CD8-positive, alpha-beta memory T cell (primary cell): ENCODE results near the gene TMEM123. TPM values are rescaled to one million over a fixed set of nuclear protein-coding genes. Genes with fewer than 3 reads are reported as not detected.

ENCODE experiments used
- CTCF ChIA-PET: fragments of 350-600 bp; sonication (Branson Sonifier 250); formaldehyde crosslinking; loops from one replicate; lab custom pipeline; 2021; ENCODE audit warnings: antibody characterized with exemption; lab: Charles Lee
- POLR2A ChIA-PET: fragments of 350-600 bp; sonication (Branson Sonifier 250); formaldehyde crosslinking; loops from one replicate; lab custom pipeline; 2021; ENCODE audit warnings: antibody characterized with exemption; lab: Charles Lee
- DNase-seq, 5 donors: peaks; one replicate each; pipeline versions ENCODE4 v3.0.0 to v3.0.0-alpha.2; 2020 to 2022; ENCODE audit warnings: mixed read lengths in 1 of 5
- H3K27ac ChIP-seq: one replicate; pipeline ENCODE4 v1.7.0; 2013; ENCODE audit warnings: low read depth, mild to moderate bottlenecking, low read length, moderate library complexity
- H3K27me3 ChIP-seq: 2 replicates; pipeline ENCODE4 v1.7.0; 2013; ENCODE audit warnings: low read length, mild to moderate bottlenecking; ENCODE audit not compliant: insufficient read depth, poor library complexity, severe bottlenecking
- H3K36me3 ChIP-seq: 2 replicates; pipeline ENCODE4 v1.7.0; 2013; ENCODE audit warnings: mild to moderate bottlenecking, low read length, moderate library complexity; ENCODE audit not compliant: insufficient read depth
- H3K4me1 ChIP-seq: 2 replicates; pipeline ENCODE4 v1.7.0; 2013; ENCODE audit warnings: mild to moderate bottlenecking, low read length, moderate library complexity; ENCODE audit not compliant: insufficient read depth
- H3K4me3 ChIP-seq: 2 replicates; pipeline ENCODE4 v1.7.0; 2013; ENCODE audit warnings: mild to moderate bottlenecking, low read length
- H3K9me3 ChIP-seq: 2 replicates; pipeline ENCODE4 v1.7.0; 2013; ENCODE audit warnings: mild to moderate bottlenecking, low read length
- H3K27ac Mint-ChIP-seq, 8 donors: one replicate each; pipeline ENCODE4 v1.8.0; 2020 to 2021; ENCODE audit warnings: mixed read lengths in 8 of 8, mild to moderate bottlenecking in 6 of 8, inconsistent platforms in 3 of 8, moderate library complexity in 3 of 8
- H3K27me3 Mint-ChIP-seq, 2 donors: one replicate each; pipeline ENCODE4 v1.8.0; 2020 to 2021; ENCODE audit warnings: mixed read lengths in 2 of 2, mild to moderate bottlenecking in 1 of 2, moderate library complexity in 1 of 2
- H3K36me3 Mint-ChIP-seq, 3 donors: one replicate each; pipeline ENCODE4 v1.8.0; 2020 to 2021; ENCODE audit warnings: mixed read lengths in 3 of 3, inconsistent platforms in 1 of 3, mild to moderate bottlenecking in 1 of 3
- H3K4me1 Mint-ChIP-seq, 3 donors: one replicate each; pipeline ENCODE4 v1.8.0; 2020 to 2021; ENCODE audit warnings: mixed read lengths in 3 of 3, inconsistent platforms in 1 of 3, mild to moderate bottlenecking in 1 of 3
- H3K4me3 Mint-ChIP-seq, 7 donors: one replicate each; pipeline ENCODE4 v1.8.0; 2020 to 2021; ENCODE audit warnings: mixed read lengths in 7 of 7, mild to moderate bottlenecking in 6 of 7, moderate library complexity in 4 of 7, inconsistent platforms in 2 of 7
- H3K9me3 Mint-ChIP-seq, 5 donors: one replicate each; pipeline ENCODE4 v1.8.0; 2020 to 2022; ENCODE audit warnings: mixed read lengths in 5 of 5, mild to moderate bottlenecking in 3 of 5, moderate library complexity in 2 of 5, inconsistent platforms in 1 of 5
- polyA plus RNA-seq: library from polyadenylated mRNA; unstranded; fragments of 300-500 nt; fragmentation: Illumina TruSeq; gene quantifications from one replicate; pipeline ENCODE4 v1.2.3, GENCODE V29; 2021
- total RNA-seq, 2 experiments: library from RNA; stranded (reverse); gene quantifications; one replicate each; pipeline ENCODE4 v1.2.3, GENCODE V29; 2021

Gene TMEM123
- total and polyA plus RNA-seq, 3 experiments from 2014 or later, result 257 to 491 (median 259) TPM

DNA sequence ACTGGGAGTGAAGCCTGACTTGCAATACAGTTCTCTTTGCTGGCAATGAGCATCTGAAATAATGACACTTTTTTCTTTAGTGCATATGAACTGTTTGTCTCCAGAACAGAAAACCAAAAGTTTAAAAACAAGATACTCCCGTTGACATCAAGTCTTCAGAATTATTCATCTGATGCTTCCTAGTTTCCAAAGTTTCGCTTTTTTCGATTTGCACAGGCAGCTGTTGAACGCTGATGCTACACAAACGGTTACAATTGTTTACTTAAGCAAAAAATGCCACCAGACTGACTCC, 106.2 kb downstream of the TMEM123 start:
- Mint-ChIP-seq H3K36me3 (peaks cover 0 to 33% (median 4%) of the 10 kb centered on the region in 3 donors), H3K4me3 (peak overlapping the region; percentile 98 to 99 (median 98)), H3K27ac (peak overlapping the region; percentile 99 to 100 (median 100)), H3K4me1 (peaks cover 34 to 57% (median 49%) of the 10 kb centered on the region in 3 donors), H3K9me3 (no peaks in the 10 kb centered on the region), H3K27me3 (peaks cover 0 to 3% of the 10 kb centered on the region in 2 donors)
- Histone ChIP-seq H3K36me3 (no peaks in the 10 kb centered on the region), H3K4me1 (peaks cover 22% of the 10 kb centered on the region), H3K27ac (peak overlapping the region; percentile 93), H3K9me3 (no peaks in the 10 kb centered on the region), H3K4me3 (peak overlapping the region; percentile 77), H3K27me3 (no peaks in the 10 kb centered on the region)
- ChIA-PET CTCF (interaction anchor here (1.8 kb wide), 1 partner anchor 266 kb away, joined by 5 read pairs; no protein-coding TSS in a partner anchor), POLR2A (no interaction called here)
- no peak for DNase-seq

Other genes starting within 250 kb of the TMEM123 start
- 100 to 1,000 TPM; 191 to 199 TPM for gene BIRC3, start 135.3 kb downstream of the TMEM123 start, total RNA-seq
- gene BIRC3, start 135.3 kb downstream of the TMEM123 start, polyA plus RNA-seq, result 36.7 TPM
- gene BIRC2, start 105.6 kb downstream of the TMEM123 start, total RNA-seq, result 10 to 100 TPM; 40.3 to 42.8 TPM
- gene BIRC2, start 105.6 kb downstream of the TMEM123 start, polyA plus RNA-seq, result 35.2 TPM
- gene MMP7, start 78.0 kb upstream of the TMEM123 start, total RNA-seq, result not detected
- gene MMP7, start 78.0 kb upstream of the TMEM123 start, polyA plus RNA-seq, result not detected
- gene MMP20, start 172.6 kb upstream of the TMEM123 start, total RNA-seq, result not detected
- not detected for gene MMP20, start 172.6 kb upstream of the TMEM123 start, polyA plus RNA-seq